Measurements from ENCODE around the gene GPATCH2L. TPM values are rescaled to one million over a fixed set of nuclear protein-coding genes. Genes with fewer than 3 reads are reported as not detected.

The GPATCH2L gene
- polyA plus RNA-seq, 3 donors: 10.6 to 28.3 (median 13.8) TPM

GRCh38 chr14:76196980-76197695 lies 45.4 kb downstream of the GPATCH2L start:
- intact Hi-C loops (cut with micrococcal nuclease): no loop called here
- WGBS (ENCODE audit: insufficient coverage): no CpG with 5 or more reads among the region's 4 CpGs
- no peaks in the 10 kb centered on the region for H3K27me3 ChIP-seq (ENCODE audit: control insufficient read depth in 2 of 2, insufficient read depth in 2 of 2, low read length in 2 of 2)
- no peak overlapping the region for H3K4me3 ChIP-seq (replicated peaks in 1 of 3; ENCODE audit: low read depth in 2 of 3, low read length in 3 of 3)
- no peak overlapping the region for H3K9ac ChIP-seq (ENCODE audit: insufficient read depth, low read length, poor library complexity, severe bottlenecking)
- peaks cover 3% of the 10 kb centered on the region in 2 donors for H3K4me1 ChIP-seq (ENCODE audit: control insufficient read depth in 1 of 2, insufficient read depth in 2 of 2, low read length in 2 of 2)
- DNase-seq: no peak
- Mint-ChIP-seq H3K36me3 (peaks cover 81 to 87% of the 10 kb centered on the region in 2 donors), H3K9me3 (no peaks in the 10 kb centered on the region), H3K4me3 (no peak overlapping the region), H3K4me1 (peaks cover under 1% of the 10 kb centered on the region), H3K27me3 (ENCODE audit: low read depth in 3 of 3) (no peaks in the 10 kb centered on the region), H3K27ac (no peak overlapping the region)
- H3K79me2 ChIP-seq (ENCODE audit: insufficient read depth, low read length): no peaks in the 10 kb centered on the region
- H3K27ac ChIP-seq (ENCODE audit: low read depth in 1 of 2, low read length in 2 of 2): no peak overlapping the region
- no peak overlapping the region for H2AFZ ChIP-seq (ENCODE audit: insufficient read depth, low read depth, low read length, poor library complexity, severe bottlenecking)
- H3K4me2 ChIP-seq (replicated peaks; ENCODE audit: extremely low read depth, low read length, poor library complexity, severe bottlenecking): no peak overlapping the region
- peaks cover 79 to 99% of the 10 kb centered on the region in 2 donors for H3K36me3 ChIP-seq (replicated peaks in 1 of 2; ENCODE audit: control insufficient read depth in 1 of 2, insufficient read depth in 2 of 2, low read length in 2 of 2)
- no peaks in the 10 kb centered on the region for H3K9me3 ChIP-seq (replicated peaks in 1 of 2; ENCODE audit: control insufficient read depth in 1 of 2, insufficient read depth in 1 of 2, low read length in 2 of 2)
- no peak for TF ChIP-seq CTCF (IDR thresholded peaks at IDR 0.05)
- no peaks in the 10 kb centered on the region for H4K20me1 ChIP-seq (ENCODE audit: insufficient read depth, low read length)

- no peaks in the 10 kb centered on the region for H3K9me3 ChIP-seq (replicated peaks in 1 of 2; ENCODE audit: control insufficient read depth in 1 of 2, insufficient read depth in 1 of 2, low read length in 2 of 2)
- WGBS (ENCODE audit: insufficient coverage): no CpG with 5 or more reads among the region's 5 CpGs
- no peak overlapping the region for H3K4me3 ChIP-seq (replicated peaks in 1 of 3; ENCODE audit: low read depth in 2 of 3, low read length in 3 of 3)
- no peaks in the 10 kb centered on the region for H4K20me1 ChIP-seq (ENCODE audit: insufficient read depth, low read length)
- no peaks in the 10 kb centered on the region for H3K4me1 ChIP-seq (ENCODE audit: control insufficient read depth in 1 of 2, insufficient read depth in 2 of 2, low read length in 2 of 2)
- no peaks in the 10 kb centered on the region for H3K9me3 Mint-ChIP-seq
- no peak overlapping the region for H3K9ac ChIP-seq (ENCODE audit: insufficient read depth, low read length, poor library complexity, severe bottlenecking)
- peaks cover 73 to 93% of the 10 kb centered on the region in 2 donors for H3K36me3 Mint-ChIP-seq
- H3K79me2 ChIP-seq (ENCODE audit: insufficient read depth, low read length): no peaks in the 10 kb centered on the region
- intact Hi-C loops (cut with micrococcal nuclease): no loop called here
- no peaks in the 10 kb centered on the region for H3K27me3 Mint-ChIP-seq (ENCODE audit: low read depth in 3 of 3)
- no peak overlapping the region for H2AFZ ChIP-seq (ENCODE audit: insufficient read depth, low read depth, low read length, poor library complexity, severe bottlenecking)
- no peak overlapping the region for H3K27ac ChIP-seq (ENCODE audit: low read depth in 1 of 2, low read length in 2 of 2)
- H3K4me2 ChIP-seq (replicated peaks; ENCODE audit: extremely low read depth, low read length, poor library complexity, severe bottlenecking): no peak overlapping the region
- H3K27ac Mint-ChIP-seq: no peak overlapping the region
- H3K4me1 Mint-ChIP-seq: peaks cover 4% of the 10 kb centered on the region
- TF ChIP-seq CTCF (IDR thresholded peaks at IDR 0.05): no peak
- peak in 1 of 3 donors; percentile 48 for DNase-seq
- H3K27me3 ChIP-seq (ENCODE audit: control insufficient read depth in 2 of 2, insufficient read depth in 2 of 2, low read length in 2 of 2): no peaks in the 10 kb centered on the region
- H3K4me3 Mint-ChIP-seq: no peak overlapping the region
- peaks cover 65 to 99% of the 10 kb centered on the region in 2 donors for H3K36me3 ChIP-seq (replicated peaks in 1 of 2; ENCODE audit: control insufficient read depth in 1 of 2, insufficient read depth in 2 of 2, low read length in 2 of 2)
These were observed 49.4 kb downstream of the GPATCH2L start for GRCh38 chr14:76201162-76201561.

Measured in CD14-positive monocyte (primary cell).